CD4-positive, CD25-positive, alpha-beta regulatory T cell (primary cell): ENCODE results near the gene MMP25. TPM values are rescaled to one million over a fixed set of nuclear protein-coding genes. Genes with fewer than 3 reads are reported as not detected.

Experiments used
- ATAC-seq, 2 donors: fragments of 150-1000 bp; cut with Tn5 transposase; one replicate each; pipeline ENCODE4 v1.10.0; 2021; ENCODE audit warnings: low read depth in 2 of 2, moderate number of reproducible peaks in 2 of 2, moderate library complexity in 1 of 2
- DNase-seq, 3 donors: peaks; one replicate each; pipeline versions ENCODE4 v3.0.0 to v3.0.0-alpha.2; 2012 to 2022; ENCODE audit warnings: mixed read lengths in 1 of 3
- H3K27ac ChIP-seq: one replicate; pipeline ENCODE4 v1.7.0; 2013; ENCODE audit warnings: mild to moderate bottlenecking, low read length; ENCODE audit not compliant: insufficient read depth, poor library complexity, severe bottlenecking
- H3K27me3 ChIP-seq: one replicate; pipeline ENCODE4 v1.7.0; 2013; ENCODE audit warnings: low read length; ENCODE audit not compliant: control insufficient read depth, insufficient read depth
- H3K36me3 ChIP-seq: one replicate; pipeline ENCODE4 v1.7.0; 2013; ENCODE audit warnings: mild to moderate bottlenecking, low read length, moderate library complexity; ENCODE audit not compliant: control insufficient read depth, insufficient read depth
- H3K4me1 ChIP-seq: 2 replicates; pipeline ENCODE4 v1.7.0; 2013; ENCODE audit warnings: mild to moderate bottlenecking, low read length; ENCODE audit not compliant: insufficient read depth, control insufficient read depth, poor library complexity, severe bottlenecking
- H3K4me3 ChIP-seq: one replicate; pipeline ENCODE4 v1.7.0; 2013; ENCODE audit warnings: low read depth, mild to moderate bottlenecking, low read length, moderate library complexity
- H3K9me3 ChIP-seq, 2 experiments: 1 replicate in 1 of 2; 2 replicates in 1 of 2; pipeline ENCODE4 v1.7.0; 2013; ENCODE audit warnings: low read length in 2 of 2, mild to moderate bottlenecking in 1 of 2, moderate library complexity in 1 of 2; ENCODE audit not compliant: control insufficient read depth in 2 of 2
- H3K27ac Mint-ChIP-seq, 3 donors: one replicate each; pipeline ENCODE4 v1.8.0; 2020 to 2022; ENCODE audit warnings: mild to moderate bottlenecking in 3 of 3, mixed read lengths in 3 of 3, moderate library complexity in 2 of 3
- H3K27me3 Mint-ChIP-seq: one replicate; pipeline ENCODE4 v1.8.0; 2022; ENCODE audit warnings: mild to moderate bottlenecking, mixed read lengths
- H3K36me3 Mint-ChIP-seq: one replicate; pipeline ENCODE4 v1.8.0; 2020; ENCODE audit warnings: mixed read lengths
- H3K4me1 Mint-ChIP-seq, 4 donors: one replicate each; pipeline ENCODE4 v1.8.0; 2020 to 2022; ENCODE audit warnings: mixed read lengths in 4 of 4, mild to moderate bottlenecking in 1 of 4
- H3K4me3 Mint-ChIP-seq, 4 donors: one replicate each; pipeline ENCODE4 v1.8.0; 2020 to 2022; ENCODE audit warnings: mild to moderate bottlenecking in 4 of 4, mixed read lengths in 4 of 4, moderate library complexity in 3 of 4
- H3K9me3 Mint-ChIP-seq, 7 donors: one replicate each; pipeline ENCODE4 v1.8.0; 2020 to 2022; ENCODE audit warnings: mixed read lengths in 7 of 7, mild to moderate bottlenecking in 3 of 7, moderate library complexity in 2 of 7
- polyA plus RNA-seq, 4 donors: library from polyadenylated mRNA; unstranded; fragments of 300-500 nt; fragmentation: Illumina TruSeq; gene quantifications; one replicate each; pipeline ENCODE4 v1.2.3, GENCODE V29; 2021
- total RNA-seq: library from RNA; stranded (reverse); gene quantifications from one replicate; pipeline ENCODE4 v1.2.3, GENCODE V29; 2022

MMP25 gene
- total and polyA plus RNA-seq, 5 donors from 2014 or later, result 0.16 to 1.6 (median 0.65) TPM; not detected in 1

DNA sequence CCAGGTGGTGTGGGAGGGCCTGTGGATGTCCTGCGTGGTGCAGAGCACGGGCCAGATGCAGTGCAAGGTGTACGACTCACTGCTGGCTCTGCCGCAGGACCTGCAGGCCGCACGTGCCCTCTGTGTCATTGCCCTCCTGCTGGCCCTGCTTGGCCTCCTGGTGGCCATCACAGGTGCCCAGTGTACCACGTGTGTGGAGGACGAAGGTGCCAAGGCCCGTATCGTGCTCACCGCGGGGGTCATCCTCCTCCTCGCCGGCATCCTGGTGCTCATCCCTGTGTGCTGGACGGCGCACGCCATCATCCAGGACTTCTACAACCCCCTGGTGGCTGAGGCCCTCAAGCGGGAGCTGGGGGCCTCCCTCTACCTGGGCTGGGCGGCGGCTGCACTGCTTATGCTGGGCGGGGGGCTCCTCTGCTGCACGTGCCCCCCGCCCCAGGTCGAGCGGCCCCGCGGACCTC is 32.8 kb upstream of the MMP25 start:
- H3K4me1 ChIP-seq, result peaks cover 10% of the 10 kb centered on the region
- no peaks in the 10 kb centered on the region for H3K36me3 ChIP-seq
- H3K27me3 Mint-ChIP-seq, result peaks cover 26% of the 10 kb centered on the region
- no peak overlapping the region for H3K4me3 ChIP-seq
- no peaks in the 10 kb centered on the region for H3K27me3 ChIP-seq
- H3K4me3 Mint-ChIP-seq, result no peak overlapping the region
- no peak overlapping the region for H3K27ac ChIP-seq
- H3K9me3 Mint-ChIP-seq, result no peaks in the 10 kb centered on the region
- H3K4me1 Mint-ChIP-seq, result peaks cover 0 to 13% (median 2%) of the 10 kb centered on the region in 4 donors
- DNase-seq (no peak), ATAC-seq (no peak)
- H3K36me3 Mint-ChIP-seq, result no peaks in the 10 kb centered on the region
- no peak overlapping the region for H3K27ac Mint-ChIP-seq
- no peaks in the 10 kb centered on the region for H3K9me3 ChIP-seq

DNA sequence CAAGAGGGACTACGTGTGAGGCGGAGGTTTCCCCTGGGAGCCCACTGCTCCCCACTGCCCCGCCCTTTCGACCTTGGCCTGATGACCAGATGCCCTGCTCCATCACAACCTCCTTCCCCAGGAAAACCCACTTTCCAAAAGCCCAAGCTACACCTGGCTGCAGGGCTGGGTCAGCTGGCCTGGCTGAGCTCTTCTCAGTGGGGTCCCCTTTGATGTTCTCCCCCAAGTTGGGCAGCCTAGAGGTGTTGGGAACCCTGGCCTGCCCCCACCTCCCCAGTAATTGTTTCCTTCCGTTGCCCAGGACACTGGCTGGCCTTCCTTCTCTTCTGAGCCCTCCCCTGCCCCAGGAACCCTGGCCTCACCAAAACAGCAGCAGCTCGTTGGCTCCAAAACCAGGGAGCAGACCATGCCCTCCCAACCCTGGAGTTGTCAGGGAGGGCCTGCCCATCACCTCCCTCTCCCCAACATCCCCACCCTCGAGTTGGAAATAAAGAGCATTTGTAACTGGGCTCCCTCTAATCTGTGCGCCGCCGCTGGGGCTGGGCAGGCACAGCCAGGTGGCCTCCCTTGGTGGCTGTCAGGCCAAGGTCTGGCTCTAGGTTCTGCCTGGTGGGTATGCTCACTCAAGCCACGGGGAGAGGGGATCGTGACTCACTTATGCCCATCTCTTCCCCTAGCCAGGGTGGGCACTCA is 32.2 kb upstream of the MMP25 start:
- H3K27me3 ChIP-seq, result no peaks in the 10 kb centered on the region
- H3K4me3 ChIP-seq, result no peak overlapping the region
- no peak overlapping the region for H3K27ac ChIP-seq
- H3K36me3 Mint-ChIP-seq, result no peaks in the 10 kb centered on the region
- no peaks in the 10 kb centered on the region for H3K9me3 ChIP-seq
- H3K4me1 Mint-ChIP-seq, result peaks cover 0 to 11% (median under 1%) of the 10 kb centered on the region in 4 donors
- H3K4me1 ChIP-seq, result peaks cover 5% of the 10 kb centered on the region
- DNase-seq (no peak), ATAC-seq (no peak)
- H3K27ac Mint-ChIP-seq, result no peak overlapping the region
- H3K4me3 Mint-ChIP-seq, result peak overlapping the region in 1 of 4 donors; percentile 46
- H3K36me3 ChIP-seq, result no peaks in the 10 kb centered on the region
- H3K27me3 Mint-ChIP-seq, result peaks cover 26% of the 10 kb centered on the region
- H3K9me3 Mint-ChIP-seq, result no peaks in the 10 kb centered on the region

DNA sequence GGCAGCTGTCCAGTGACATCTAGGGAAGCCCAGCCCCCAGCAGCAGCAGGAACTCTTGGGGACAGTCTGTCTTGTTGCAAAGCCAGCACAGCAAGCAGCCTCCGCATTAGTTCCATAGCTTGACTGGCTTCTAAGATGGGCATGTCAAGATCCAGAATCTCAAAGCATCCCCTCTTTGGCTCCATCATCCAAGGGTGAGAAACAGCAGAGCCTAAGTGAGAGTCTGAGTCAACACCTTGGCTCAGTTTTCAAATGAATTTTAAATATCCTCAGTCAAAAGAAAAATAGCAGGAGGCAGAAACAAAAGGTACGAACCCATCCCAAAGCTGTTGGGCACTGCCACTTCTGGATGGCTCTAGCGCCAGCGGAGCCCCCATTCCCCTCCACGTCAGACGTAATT is 31.4 kb upstream of the MMP25 start:
- peaks cover 26% of the 10 kb centered on the region for H3K27me3 Mint-ChIP-seq
- Histone ChIP-seq H3K4me1 (peaks cover 12% of the 10 kb centered on the region), H3K4me3 (no peak overlapping the region), H3K36me3 (no peaks in the 10 kb centered on the region), H3K9me3 (no peaks in the 10 kb centered on the region), H3K27ac (no peak overlapping the region), H3K27me3 (no peaks in the 10 kb centered on the region)
- ATAC-seq (no peak), DNase-seq (no peak)
- H3K27ac Mint-ChIP-seq, result no peak overlapping the region
- no peak overlapping the region for H3K4me3 Mint-ChIP-seq
- no peaks in the 10 kb centered on the region for H3K9me3 Mint-ChIP-seq
- no peaks in the 10 kb centered on the region for H3K36me3 Mint-ChIP-seq
- H3K4me1 Mint-ChIP-seq, result peaks cover 0 to 17% (median 3%) of the 10 kb centered on the region in 4 donors

DNA sequence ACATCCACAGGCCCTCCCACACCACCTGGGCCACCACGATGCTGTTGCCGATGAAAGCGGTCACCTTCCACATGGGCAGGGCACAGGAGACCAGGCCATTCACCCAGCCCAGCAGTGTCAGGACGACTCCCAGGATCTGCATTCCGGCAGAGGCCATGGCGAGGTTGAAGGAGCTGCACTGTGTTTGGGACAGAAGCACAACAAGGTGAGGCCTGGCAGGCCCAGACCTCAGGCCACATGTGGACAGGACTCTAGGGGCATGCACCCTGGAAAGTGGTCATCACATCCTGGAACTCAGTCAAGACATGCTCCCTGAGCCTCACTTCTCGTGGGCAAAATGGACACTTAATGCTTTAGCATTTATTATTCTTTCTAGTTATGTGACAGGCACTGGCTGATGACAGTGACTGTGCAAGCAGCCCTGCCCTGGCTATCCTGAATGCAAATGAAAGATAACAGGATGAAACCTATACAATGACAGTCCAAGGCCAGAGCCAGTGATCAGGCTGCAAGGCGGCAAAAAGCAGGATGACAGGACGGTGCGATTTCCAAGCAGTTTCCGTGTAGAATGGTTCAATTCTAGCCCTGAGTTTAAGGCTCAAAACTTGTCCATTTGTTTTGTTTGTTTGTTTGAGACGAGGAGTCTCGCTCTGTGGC is 30.4 kb upstream of the MMP25 start:
- Histone ChIP-seq H3K27me3 (no peaks in the 10 kb centered on the region), H3K36me3 (no peaks in the 10 kb centered on the region), H3K4me1 (peaks cover 19% of the 10 kb centered on the region), H3K9me3 (no peaks in the 10 kb centered on the region), H3K4me3 (no peak overlapping the region), H3K27ac (no peak overlapping the region)
- no peak overlapping the region for H3K27ac Mint-ChIP-seq
- no peaks in the 10 kb centered on the region for H3K9me3 Mint-ChIP-seq
- DNase-seq, result no peak
- peaks cover 0 to 23% (median 4%) of the 10 kb centered on the region in 4 donors for H3K4me1 Mint-ChIP-seq
- ATAC-seq, result no peak
- H3K27me3 Mint-ChIP-seq, result peaks cover 26% of the 10 kb centered on the region
- H3K36me3 Mint-ChIP-seq, result no peaks in the 10 kb centered on the region
- peak overlapping the region in 1 of 4 donors; percentile 82 for H3K4me3 Mint-ChIP-seq

DNA sequence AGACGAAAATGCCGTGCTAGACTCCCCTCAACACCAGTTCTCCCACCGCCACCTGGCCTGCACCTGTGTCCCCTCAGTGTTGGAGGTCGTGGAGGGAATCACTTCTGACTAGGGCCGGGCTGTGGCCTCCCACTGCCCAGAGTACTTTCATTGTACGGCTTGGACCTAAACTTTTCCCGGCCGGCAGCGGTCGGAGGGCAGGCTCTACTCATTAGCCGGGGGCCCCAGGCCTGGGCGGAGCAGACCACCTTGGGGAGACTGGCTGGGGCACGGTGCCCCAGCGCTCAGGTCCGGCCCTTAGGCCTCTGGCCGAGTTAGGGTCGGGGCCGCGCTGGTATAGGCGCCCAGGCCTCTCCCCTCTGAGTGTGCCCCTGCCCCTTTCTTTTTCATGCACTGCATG is 29.0 kb upstream of the MMP25 start:
- no peaks in the 10 kb centered on the region for H3K9me3 ChIP-seq
- no peaks in the 10 kb centered on the region for H3K36me3 ChIP-seq
- DNase-seq (no peak), ATAC-seq (no peak)
- peaks cover 21% of the 10 kb centered on the region for H3K27me3 Mint-ChIP-seq
- no peak overlapping the region for H3K27ac Mint-ChIP-seq
- H3K27me3 ChIP-seq, result no peaks in the 10 kb centered on the region
- H3K4me1 Mint-ChIP-seq, result peaks cover 0 to 35% (median 14%) of the 10 kb centered on the region in 4 donors
- H3K9me3 Mint-ChIP-seq, result no peaks in the 10 kb centered on the region
- H3K36me3 Mint-ChIP-seq, result no peaks in the 10 kb centered on the region
- H3K4me1 ChIP-seq, result peaks cover 33% of the 10 kb centered on the region
- no peak overlapping the region for H3K27ac ChIP-seq
- no peak overlapping the region for H3K4me3 ChIP-seq
- peak overlapping the region in 1 of 4 donors; percentile 29 for H3K4me3 Mint-ChIP-seq

DNA sequence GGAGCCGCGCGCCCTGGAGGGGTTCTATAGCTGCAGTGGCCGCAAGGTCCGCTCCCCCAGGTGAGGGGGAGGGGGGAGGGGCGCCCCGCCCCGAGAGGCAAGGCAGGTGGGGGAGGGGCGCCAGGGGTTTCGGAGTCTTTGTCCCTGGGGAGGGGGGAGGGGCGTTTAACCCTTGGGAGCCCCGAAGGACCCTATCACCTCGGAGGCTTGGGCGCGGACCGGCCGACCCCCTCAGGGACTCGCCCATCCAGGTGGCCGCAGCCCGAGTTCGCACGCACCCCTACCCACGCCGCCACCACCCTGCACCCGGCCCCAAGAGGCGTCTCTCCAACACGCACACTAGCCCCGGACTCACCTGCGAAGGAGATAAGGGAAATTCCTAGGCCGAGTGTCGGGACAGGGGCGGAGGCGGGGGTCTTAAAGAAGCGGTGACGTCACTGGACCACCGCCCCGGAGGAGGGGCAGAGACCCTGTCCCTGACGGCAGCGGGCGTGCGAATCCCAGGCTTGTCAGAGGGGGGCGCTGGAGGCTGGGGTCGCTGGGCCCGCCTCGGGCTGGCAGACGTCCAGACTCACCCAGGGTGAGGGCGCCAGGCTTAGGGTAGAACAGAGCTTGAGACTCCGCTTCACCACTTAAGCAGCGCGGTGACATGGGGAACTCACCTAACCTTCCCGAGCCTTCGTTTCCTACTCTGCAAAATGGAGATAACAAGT is 28.4 kb upstream of the MMP25 start, which contains the start of gene CLDN6:
Gene CLDN6, minus strand, starts transcription at position 390 of the 713 bp plus-strand sequence. CDS start 2,162 bp downstream, outside the sequence.
- no peak within 1 kb of the TSS for H3K27ac ChIP-seq
- no peak for ATAC-seq
- no peak for DNase-seq
- H3K4me3 ChIP-seq, result no peak within 1 kb of the TSS
- H3K4me1 Mint-ChIP-seq, result peaks cover 0 to 41% (median 18%) of the 10 kb centered on the region in 4 donors
- H3K4me3 Mint-ChIP-seq, result peak within 1 kb of the TSS in 3 of 4 donors; percentile 22 to 86 (median 29)
- H3K27ac Mint-ChIP-seq, result no peak within 1 kb of the TSS
- H3K9me3 Mint-ChIP-seq, result no peaks in the 10 kb centered on the region
- H3K27me3 ChIP-seq, result no peaks in the 10 kb centered on the region
- H3K36me3 ChIP-seq, result no peaks in the 10 kb centered on the region
- H3K4me1 ChIP-seq, result peaks cover 39% of the 10 kb centered on the region
- peaks cover 20% of the 10 kb centered on the region for H3K27me3 Mint-ChIP-seq
- H3K9me3 ChIP-seq, result no peaks in the 10 kb centered on the region
- no peaks in the 10 kb centered on the region for H3K36me3 Mint-ChIP-seq

DNA sequence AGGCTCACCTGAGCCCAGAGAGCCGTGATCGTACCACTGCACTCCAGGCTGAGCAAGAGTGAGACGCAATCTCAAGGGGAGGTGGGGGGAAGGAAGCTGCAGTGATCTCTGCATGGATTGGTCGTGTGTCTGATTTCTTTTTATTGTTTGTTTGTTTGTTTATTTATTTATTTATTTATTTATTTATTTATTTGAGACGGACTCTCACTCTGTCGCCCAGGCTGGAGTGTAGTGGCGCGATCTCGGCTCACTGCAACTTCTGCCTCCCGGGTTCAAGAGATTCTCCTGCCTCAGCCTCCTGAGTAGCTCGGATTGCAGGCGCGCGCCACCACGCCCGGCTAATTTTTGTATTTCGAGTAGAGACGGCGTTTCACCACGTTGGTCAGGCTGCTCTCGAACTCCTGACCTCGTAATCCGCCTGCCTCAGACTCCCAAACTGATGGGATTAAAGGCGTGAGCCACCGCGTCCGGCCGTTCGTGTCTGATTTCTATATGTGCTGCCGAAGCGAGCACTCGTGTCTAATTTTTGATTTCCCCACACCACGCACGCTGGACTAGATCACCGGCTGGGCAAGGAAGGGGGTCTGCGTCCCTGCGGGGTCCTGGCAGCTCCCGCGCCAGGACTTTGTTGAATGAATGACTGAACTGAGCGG is 26.6 kb upstream of the MMP25 start:
- H3K4me3 ChIP-seq, result peak overlapping the region; percentile 48
- peak overlapping the region in 1 of 3 donors; percentile 66 for H3K27ac Mint-ChIP-seq
- H3K4me1 ChIP-seq, result peaks cover 52% of the 10 kb centered on the region

More for the DNA sequence above, 26.6 kb upstream of the MMP25 start:
- H3K27me3 ChIP-seq, result no peaks in the 10 kb centered on the region
- DNase-seq (no peak), ATAC-seq (no peak)
- H3K27ac ChIP-seq, result no peak overlapping the region
- H3K9me3 ChIP-seq, result no peaks in the 10 kb centered on the region
- no peaks in the 10 kb centered on the region for H3K9me3 Mint-ChIP-seq
- H3K36me3 ChIP-seq, result no peaks in the 10 kb centered on the region
- H3K36me3 Mint-ChIP-seq, result peaks cover 4% of the 10 kb centered on the region
- H3K4me3 Mint-ChIP-seq, result peak overlapping the region; percentile 81 to 94 (median 88)
- peaks cover 4 to 57% (median 25%) of the 10 kb centered on the region in 4 donors for H3K4me1 Mint-ChIP-seq
- H3K27me3 Mint-ChIP-seq, result peaks cover 19% of the 10 kb centered on the region
